Inflammatory macrophage treated with lipopolysaccharide for 4 hours (primary cell): ENCODE data around the gene HLF.

Experiments used
- DNase-seq: peaks from one replicate; pipeline ENCODE4 v3.0.0-alpha.2; 2020

Gene HLF

DNA sequence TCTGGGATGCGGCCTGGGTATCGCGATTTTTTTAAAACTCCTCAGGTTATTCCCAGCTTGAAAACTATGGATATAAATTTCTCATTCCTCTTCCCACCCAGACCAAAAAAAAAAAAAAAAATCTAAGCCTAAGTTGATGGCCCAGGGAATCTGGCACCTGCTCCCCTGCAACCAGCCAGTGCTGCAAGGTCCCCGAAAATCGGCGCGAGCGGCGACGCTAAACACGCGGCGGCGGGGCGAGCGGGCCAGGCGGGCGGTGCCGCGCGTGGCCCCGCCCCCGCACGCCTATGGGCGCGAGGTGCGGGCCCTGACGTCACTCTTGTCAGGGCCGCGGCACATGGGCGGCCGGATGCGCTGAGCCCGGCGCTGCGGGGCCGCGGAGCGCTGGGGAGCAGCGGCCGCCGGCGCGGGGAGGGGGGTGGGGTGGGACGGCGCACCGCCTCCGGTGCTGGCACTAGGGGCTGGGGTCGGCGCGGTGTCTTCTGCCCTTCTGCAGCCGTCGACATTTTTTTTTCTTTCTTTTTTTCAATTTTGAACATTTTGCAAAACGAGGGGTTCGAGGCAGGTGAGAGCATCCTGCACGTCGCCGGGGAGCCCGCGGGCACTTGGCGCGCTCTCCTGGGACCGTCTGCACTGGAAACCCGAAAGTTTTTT lies at the start of gene HLF:
Gene HLF (plus strand): TSS at position 316 of the 654 bp plus-strand sequence. CDS start 525 bp downstream, outside the sequence.
- DNase-seq: peak; percentile 58

DNA sequence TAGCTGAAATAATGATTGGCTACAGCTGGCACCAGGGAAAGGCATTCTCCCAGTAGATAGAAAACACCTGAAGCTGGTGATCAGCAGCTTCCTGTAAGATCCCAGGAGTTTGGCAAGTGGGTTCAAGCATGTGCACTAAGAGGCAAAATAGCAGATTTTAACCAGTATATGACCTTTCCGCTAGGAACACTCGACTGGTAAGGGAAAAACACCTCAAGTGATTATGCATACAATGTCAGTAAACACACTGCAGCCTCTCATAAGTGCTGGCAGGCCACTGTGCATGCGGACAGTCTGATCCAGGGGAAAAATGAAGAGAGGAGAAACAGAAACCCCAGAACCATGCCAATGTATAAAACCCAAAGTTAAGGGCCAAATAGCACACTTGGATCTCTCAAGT lies 49.0 kb upstream of the HLF start:
- DNase-seq: no peak

GRCh38 chr17:55216888-55217287 lies 47.9 kb upstream of the HLF start:
- DNase-seq: no peak

- peak; percentile 4 for DNase-seq
Measured at GRCh38 chr17:55219459-55219858, 45.3 kb upstream of the HLF start.

DNA sequence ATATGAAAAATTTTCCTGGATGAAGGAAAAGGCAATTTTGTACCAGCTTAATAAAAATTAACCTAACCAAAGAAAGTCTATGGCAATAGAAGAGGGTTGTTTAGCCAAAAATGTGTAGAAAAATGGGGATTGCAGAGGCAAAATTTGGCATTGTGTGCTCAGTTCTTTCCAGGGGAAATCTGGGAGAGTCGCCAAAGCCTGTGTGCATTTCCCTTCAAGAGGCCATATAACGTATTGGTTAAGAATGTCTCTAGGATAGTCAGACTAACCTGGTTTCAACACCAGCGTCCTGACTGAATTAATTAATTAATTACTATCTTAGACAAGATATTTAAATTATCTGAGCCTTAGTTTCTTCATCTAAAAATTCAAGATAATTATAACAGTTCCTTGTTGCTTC lies 44.8 kb upstream of the HLF start:
- no peak for DNase-seq

- no peak for DNase-seq
Measured at GRCh38 chr17:55223524-55223923, 41.2 kb upstream of the HLF start.

DNA sequence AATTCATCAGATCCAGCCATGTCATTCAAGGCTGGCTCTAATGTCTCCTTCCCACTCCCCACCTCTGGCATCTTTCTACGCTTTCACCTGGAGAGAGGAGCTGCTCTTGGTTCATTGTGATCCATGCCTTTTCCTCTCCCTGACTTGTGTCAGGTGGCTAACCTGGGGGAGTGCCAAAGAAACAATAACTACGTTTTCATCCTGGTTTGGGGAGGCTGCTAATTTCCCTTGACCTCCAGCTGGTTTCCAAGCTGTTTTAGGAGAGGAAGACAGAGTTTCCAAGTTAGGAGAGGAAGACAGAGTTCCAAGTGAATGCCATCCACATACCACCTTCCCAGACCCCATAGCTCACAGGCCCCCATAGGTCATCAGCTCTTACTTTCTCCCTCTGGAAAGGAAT lies 40.0 kb upstream of the HLF start:
- no peak for DNase-seq

- DNase-seq: no peak
Measured at GRCh38 chr17:55225237-55225636, 39.5 kb upstream of the HLF start.

DNA sequence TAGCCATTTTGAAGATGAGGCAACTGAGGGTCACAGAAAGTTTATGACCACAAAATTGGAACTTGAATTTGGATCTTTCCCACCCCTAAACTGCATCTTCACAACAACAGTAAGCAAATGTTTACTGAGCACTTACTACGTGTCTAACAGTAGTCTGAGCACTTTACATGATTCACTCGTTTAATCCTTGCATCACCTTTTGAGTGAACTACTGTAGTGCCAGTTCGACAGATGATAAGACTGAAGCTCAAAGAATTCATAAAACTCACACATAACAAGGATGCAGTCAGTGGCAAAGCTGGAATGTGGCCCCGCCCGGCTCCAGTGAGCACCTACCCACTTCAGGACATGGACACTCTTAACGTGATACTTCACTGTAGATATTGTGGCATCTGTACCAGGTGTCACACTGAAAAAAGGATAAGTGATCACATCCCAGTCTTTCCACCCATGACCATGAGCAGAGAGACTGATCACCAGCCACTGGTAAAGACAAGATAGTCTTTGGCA lies 36.0 kb upstream of the HLF start:
- DNase-seq: no peak

DNA sequence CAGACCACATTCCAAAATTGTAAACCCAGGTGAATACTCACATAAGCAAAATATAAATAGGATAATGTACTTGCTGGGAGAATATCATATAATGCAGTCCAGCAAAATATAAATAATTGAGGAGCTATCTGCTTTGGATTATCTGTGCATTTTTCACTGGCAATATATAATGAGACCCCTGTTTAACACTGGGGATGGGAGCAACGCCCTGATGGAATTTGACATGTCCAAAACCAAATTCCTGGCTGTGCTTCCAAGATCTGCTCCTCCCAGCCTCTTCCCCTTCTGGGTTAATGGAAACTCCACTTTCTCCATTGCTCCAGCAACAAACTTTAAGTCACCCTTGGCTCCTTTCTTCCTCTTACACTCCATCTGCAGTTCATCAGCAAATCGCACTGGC lies 35.5 kb upstream of the HLF start:
- no peak for DNase-seq

DNA sequence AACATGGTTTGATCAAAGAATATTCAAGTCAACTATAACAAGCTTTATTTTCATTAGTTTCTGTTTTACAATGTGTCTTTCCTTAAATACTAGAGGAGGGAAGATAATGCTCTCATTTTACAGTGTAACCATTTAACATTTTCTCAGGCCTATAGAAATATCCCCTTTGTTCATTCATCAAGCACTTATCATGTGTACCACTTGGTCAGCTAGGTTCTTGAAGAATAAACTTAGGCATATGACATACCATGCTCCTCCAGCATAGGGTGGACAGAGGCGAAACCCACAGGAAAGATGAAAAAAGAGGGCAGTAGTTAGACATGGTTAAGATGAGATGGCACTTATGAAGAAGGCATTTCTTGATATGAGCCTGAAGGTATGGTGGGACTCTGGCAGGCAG lies 34.0 kb upstream of the HLF start:
- no peak for DNase-seq

DNA sequence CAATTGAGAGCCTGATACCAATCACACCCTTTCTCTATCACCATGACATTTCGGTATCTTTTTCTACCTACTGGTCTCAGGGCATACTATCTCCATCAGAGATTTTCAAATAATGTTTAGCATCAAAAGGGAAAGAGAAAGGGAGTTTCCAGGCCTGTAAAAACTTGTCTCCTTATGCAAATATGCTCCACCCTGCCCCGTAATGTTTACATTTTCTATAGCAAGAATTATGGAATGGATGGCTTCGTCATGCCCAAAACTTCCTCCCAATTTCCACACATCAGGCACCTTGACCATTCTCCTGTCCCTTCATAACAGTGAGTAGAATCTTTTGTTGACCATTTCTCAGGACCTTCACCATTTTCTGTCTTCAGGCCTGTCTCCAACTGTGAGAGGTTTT lies 30.9 kb upstream of the HLF start:
- DNase-seq: no peak

- DNase-seq: no peak
Measured at GRCh38 chr17:55236316-55236715, 28.4 kb upstream of the HLF start.

DNA sequence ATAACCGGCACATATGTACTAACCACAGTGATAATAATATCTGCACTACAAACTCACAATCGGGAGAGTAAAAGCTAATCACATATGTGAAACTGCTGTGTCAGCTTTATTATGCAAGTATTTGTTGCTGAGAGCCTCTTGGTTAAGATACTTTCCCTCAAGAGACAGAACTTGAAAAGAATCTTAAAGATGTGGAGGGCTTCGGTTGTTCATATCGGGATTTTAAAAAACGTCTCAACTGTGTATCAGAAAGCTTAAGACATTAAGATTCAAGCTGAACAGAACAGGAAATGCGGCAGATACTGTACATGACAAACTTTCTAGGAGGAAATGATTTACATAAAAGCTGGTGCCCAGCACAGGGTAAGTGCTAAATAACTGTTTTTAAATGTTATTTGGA lies 27.5 kb upstream of the HLF start:
- DNase-seq: peak; percentile 0

DNA sequence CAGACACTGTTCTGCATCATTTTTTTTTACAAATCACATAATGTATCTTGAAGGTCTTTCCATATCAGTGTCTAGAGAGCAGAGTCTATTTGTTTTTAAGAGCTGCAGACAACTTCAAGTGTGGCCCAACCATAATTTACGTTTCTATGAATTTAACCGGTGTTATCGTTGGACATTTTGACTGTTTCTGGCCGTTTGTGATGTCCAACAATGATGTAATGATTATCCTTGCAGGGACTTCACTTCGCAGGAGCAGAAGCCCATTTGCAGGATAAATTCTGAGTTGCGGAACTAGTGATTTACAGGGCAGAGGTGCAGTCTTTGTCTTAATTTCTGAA lies 26.9 kb upstream of the HLF start:
- DNase-seq: no peak

- DNase-seq: peak; percentile 66
Measured at GRCh38 chr17:55238179-55238930, 26.4 kb upstream of the HLF start.

DNA sequence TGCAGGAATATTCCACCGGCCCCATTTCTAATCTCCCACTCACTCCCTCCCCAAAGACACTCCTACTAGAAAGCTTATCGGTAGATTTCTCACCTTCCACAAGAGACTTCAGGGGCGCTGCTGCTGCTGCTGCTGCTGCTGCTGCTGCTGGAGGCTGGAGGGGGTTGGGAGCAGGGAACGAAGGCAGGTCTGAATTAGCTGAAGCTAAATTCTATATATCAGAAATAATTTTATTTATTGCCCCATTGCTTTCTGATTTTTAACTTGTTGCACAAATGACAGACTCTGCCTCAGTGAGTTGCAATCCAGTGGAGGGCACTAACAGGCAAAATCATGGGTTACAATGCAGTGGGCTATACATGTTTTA lies 25.8 kb upstream of the HLF start:
- no peak for DNase-seq

DNA sequence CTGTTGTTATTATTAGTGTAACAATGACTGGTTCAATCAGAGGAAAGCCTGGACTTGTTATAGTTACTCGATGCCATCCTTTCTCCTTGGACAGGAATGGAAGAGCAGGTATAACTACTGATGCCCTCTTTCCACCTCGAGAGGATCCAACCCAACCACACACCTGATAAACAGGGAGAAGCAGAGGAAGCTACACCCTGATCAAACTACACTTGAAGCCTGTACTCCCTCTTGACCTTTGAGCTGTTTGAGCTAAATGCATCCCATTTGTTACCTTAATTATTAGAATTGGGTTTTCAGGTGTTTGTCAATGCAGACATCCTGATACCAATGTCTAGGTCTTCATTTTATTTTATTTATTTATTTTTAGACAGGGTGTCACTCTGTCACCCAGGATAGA lies 23.7 kb upstream of the HLF start:
- DNase-seq: no peak

- DNase-seq: no peak
Measured at GRCh38 chr17:55242476-55242875, 22.3 kb upstream of the HLF start.

- no peak for DNase-seq
Measured at GRCh38 chr17:55245986-55246385, 18.8 kb upstream of the HLF start.

DNA sequence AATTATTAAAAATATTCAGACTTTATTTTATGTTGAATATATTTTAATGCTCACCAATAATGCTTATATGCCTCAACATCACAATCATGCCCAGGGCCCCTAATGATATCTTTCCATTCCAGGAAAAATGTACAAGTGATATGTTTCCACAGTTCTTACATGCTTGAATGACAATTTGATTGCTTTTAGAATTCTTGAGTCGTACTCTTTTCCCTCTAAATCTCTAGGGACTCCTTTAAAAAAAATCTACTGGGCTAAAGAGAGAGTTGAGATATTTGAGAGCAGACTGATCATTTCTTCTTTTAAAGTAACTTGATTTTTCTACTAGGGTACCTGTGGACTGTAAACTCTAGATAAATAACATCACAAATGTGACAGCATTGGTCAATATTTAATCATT lies 18.2 kb upstream of the HLF start:
- no peak for DNase-seq

DNA sequence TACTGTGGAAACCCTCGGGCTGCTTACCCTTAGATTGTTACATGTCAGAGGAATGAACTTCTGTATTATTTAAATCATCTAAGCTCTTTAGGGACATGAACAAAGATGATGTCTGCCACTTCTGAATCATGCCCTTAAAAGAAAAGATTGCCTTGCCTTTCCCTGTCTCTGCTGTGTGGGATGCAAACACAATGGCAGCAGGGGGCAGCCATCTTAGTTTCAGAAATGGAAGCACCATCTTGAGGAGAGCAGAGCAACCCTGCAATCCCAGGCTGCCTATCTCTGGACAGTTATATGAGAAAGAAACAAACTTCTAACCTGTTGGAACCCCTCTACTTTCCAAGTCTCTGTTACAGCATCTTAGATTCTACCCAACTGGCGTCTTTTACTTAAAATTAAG lies 16.7 kb upstream of the HLF start:
- DNase-seq: no peak

DNA sequence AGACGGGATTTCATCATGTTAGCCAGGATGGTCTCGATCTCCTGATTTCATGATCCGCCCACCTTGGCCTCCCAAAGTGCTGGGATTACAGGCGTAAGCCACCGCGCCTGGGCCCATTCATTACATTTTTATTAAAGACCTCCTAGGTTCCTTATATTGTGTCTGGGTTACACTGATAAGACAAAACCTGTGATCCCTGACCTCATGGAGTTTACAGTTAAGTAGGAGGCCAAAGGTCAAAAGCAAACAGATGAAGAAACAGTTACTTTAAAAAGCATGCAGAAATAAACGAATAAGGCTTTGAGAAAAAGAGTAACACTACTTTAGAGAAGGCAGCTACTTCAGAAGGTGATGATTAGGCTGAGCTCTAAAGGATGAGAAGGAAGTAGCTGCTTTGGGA lies 14.9 kb upstream of the HLF start:
- DNase-seq: no peak

GRCh38 chr17:55254375-55254774 lies 10.4 kb upstream of the HLF start:
- no peak for DNase-seq

DNA sequence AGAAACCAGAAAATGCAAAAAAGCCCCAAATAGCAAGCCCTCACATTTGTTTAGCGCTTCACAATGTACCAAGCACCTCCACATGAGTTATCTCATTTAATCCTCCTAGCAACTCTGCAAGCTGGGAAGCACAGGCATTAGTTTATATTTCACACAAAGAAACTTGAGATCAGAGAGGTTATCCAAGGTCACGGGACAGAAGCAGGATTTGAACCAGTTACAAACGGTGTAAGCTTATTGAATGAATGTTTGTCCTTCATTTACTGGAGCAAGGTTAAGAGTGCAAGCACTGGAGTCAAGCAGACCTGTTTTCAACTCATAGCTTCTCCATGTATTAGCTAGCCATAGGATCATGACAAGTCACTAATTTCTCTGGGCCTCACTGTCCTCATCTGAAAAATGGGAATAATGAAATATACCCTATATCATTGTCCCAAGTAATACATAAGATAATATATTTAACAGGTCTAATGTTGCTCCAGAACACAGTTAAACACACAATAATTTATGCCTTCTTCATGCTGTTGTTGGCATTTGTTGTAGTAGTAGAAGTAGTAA lies 6.1 kb upstream of the HLF start:
- DNase-seq: no peak
